GM19193 (cell line): ENCODE results near the gene DCAF5.

Source experiments
- POLR2A ChIP-seq: IDR thresholded peaks from 4 replicates; pipeline ENCODE4 v1.6.1; 2011; ENCODE audit not compliant: insufficient read depth, insufficient read length; ENCODE audit errors: extremely low read depth

Gene DCAF5

DNA sequence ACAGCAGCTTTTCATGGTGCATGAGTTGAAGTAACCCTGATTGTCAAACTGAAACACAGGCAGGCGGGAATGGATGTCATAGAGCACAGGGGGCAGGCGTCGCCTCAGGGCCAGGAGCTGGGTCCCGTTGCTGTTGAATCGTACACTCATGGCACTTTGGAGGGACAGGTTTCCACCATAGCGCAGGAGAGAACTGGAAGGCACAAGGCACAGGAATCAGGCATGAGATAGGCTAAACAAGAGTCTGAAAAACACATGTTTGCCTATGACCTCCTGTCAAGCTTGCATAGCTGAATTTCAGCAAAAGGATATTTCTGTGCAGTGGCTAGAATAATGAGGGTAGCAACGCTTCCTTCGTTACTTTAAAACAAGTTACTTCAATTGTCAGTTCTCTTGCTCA is 61.2 kb downstream of the DCAF5 start:
- TF ChIP-seq POLR2A = no peak

DNA sequence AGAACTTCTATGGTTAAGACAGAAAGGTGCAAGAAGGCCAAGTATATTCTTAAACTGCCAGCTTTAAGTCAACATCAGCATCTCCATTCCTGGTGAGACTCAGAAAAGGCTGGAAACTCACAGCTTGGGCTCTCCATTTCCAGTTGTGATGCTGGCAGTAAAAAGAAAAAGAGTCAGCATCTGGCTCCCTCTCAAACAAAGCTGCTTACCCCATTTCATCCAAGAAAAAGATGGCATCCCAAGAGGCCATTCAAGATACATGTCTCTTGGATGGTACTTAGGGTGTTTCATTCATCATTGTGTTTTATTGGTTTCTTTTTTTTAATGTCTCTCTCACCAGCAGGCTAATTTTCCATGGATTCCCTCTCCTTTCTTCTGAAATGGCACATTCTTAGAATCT is 61.9 kb downstream of the DCAF5 start:
- TF ChIP-seq POLR2A = no peak

DNA sequence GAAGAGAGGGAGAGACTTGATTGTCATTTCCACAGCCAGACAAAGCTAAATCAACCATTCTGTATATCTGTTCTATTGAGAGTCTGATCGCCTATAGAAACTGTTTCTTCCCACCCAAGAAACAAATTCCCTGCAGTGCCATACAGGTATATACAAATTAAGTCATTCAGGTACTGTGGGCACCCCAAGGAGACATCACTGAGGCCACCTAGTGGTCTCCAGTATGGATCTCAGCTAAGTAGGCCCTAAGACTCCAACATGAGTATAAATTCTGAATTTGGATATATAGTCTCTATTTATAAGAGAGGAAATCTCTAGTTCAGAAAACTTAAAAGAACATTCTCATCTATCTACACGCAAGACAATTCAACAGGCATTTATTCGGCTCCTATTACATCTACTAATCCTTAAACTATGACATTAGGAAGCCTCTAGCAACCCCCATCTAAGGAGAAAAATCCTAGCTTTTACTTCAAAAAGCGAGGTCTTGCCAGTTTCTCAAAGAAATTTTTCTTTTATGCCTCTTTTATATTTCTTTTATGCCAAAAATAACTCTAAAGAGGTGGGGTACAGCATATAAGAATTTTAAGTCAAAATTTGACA is 62.6 kb downstream of the DCAF5 start:
- TF ChIP-seq POLR2A = no peak

DNA sequence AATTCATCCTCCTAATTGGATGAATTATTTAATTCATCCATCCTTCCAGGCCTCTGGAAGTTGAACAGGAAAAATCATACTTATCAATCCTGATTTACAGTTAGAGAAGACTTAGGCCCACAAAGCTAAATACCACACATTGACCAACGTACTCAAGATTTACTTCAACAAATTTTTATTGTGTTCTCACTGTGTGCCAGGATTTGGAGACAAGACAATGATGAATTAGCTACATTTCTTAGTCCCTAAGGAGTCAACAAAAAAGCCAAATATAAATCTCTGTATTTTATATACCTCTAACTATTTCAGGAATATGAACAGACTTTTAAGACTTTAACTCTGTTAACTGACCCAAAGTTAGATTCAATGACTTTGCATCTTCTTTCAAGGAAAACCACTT is 63.9 kb downstream of the DCAF5 start:
- no peak for TF ChIP-seq POLR2A

DNA sequence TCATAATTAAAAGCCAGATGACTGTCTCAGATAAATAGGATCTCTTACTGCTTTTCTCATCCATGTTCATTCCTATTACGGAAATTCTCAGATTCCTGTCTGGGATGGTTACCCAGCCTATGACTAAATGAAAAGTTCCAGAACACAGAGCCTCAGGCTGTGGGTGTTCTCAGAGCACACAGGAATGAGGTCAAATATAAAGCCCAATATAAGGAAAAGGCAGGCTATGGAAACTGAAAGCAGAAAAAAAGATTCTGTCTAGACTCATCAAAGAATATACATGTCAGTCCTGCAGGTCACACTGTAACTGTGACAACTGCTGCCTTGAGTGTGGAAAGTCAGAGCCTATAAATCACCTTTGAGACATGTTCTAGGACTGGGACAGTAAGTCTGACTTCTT is 64.3 kb downstream of the DCAF5 start:
- no peak for TF ChIP-seq POLR2A

DNA sequence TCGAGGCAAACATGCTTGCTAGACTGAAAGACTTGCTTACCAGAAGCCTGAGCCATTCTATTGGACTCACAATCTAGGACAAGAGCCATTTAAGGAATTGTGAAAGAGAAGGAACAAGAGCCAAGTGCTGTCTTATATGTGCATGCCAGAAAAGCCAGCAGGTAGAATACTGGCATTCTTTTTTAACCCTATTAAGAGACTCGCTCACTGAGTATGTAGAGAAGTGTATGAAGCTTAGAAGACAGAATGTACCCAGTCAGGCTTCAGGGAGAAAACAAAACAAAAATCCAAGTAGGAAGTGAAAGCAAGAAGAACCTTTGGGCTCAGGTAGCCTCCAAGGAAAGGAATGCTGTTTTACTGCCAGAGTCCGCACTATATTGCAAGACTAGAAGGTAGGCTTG is 65.9 kb downstream of the DCAF5 start:
- no peak for TF ChIP-seq POLR2A

DNA sequence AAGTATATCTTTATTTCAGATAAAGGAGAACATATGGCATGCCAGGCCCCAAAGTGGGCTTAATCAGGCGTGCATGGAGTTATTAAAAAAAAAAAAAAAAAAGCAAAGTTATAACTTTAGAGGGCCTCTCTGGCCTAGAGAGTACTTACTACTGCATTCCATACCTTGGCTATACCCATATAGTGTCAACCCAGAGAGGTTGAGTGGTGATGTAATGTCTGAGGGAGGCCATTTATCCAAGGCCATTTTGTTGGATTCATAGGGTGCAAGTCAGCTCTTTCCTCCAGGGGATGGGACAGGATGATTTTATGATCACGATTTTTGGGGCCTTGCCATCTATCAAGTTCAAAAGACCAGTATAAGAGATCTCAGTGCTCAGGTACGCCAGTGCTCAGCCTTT is 66.4 kb downstream of the DCAF5 start:
- no peak for TF ChIP-seq POLR2A

DNA sequence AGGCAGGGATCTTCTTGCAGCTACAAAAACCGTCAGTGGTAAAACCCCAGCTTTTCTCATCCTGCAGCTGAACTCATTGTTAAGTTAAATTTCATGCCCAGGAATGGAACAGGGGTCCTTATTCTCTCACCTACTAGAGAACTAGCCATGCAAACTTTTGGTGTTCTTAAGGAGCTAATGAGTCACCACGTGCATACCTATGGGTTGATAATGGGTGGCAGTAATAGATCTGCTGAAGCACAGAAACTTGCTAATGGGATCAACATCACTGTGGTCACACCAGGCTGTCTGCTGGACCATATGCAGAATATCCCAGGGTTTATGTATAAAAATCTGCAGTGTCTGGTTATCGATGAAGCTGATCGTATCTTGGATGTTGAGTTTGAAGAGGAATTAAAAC is 68.9 kb downstream of the DCAF5 start:
- no peak for TF ChIP-seq POLR2A

DNA sequence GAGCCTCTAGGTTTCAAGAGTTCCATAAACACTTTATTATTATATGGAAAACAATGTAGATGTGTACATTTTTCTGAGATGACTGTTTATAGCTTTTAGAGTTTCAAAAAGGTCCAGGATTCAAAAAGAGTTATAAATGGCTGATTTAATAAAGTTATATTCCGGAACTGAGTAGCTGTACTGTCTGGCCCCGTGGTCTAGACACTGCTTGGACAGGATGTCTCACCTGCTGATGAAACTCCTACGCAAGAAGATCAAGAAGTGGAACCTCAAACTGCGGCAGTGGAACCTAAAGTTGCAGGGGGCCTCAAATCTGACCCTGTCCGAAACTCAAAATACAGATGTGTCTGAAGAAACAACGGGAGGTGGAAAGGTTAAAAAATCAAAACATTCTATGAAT is 69.7 kb downstream of the DCAF5 start:
- TF ChIP-seq POLR2A = no peak

DNA sequence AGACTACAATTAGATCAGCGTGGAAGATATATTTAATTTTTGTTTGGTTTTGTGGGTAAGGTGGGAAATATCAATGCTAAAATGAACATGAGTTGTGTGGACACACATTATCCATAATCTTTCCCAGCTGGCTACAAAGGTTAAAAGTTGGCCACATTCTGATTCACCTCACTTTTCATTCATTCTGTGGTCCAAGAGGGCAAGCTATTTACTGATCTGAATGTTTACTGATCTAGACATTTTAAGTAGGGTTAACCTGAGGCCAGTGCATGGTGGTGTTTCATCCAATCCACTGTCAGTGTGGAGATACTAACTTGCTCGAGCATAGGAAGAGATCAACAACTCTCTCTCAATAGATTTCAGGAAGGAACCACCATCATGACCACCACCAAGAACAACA is 71.6 kb downstream of the DCAF5 start:
- no peak for TF ChIP-seq POLR2A

DNA sequence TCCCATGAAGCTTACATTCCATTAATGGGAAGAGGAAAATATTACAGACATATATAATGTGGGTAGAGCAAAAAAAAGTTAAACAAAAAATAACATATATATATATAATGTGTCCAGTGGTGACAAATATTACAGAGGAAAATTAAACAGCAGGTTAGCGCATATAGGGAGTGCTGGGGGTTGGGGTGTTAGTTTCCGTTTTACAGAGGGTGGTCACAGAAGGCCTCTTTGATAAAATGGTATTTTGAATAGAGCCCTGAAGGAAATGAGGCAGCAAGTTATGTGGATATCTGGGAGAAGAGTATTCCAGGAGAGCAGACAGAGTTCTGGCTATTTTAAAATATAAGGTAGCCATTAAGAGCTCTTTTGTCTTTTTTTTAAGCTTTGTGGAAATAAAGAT is 73.2 kb downstream of the DCAF5 start:
- no peak for TF ChIP-seq POLR2A

DNA sequence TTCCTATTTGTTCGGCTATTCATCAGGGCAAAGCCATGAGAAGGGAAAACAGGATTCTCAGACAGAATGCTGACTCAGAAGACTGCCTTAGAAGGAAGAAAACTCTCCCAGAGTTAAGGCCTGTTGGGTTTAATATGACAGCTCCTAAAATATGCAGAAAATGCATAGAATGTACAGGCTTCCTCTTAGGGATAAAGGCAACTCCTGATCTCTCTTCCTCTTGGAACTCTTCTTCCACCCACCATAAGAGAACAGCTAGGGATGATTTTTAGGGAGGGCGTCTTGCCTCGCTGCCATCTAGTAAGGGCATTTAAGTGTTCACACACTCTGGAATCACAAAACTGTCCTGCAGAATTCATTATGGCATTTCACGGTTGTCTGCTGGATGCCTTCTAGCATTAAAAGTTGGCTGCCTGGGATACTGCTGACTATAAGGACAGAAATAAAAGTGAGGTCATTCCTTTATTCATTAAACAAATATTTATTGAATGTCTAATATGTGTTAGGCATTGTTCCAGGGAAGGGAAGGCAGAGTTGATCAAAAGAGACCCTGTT is 73.7 kb downstream of the DCAF5 start:
- no peak for TF ChIP-seq POLR2A

DNA sequence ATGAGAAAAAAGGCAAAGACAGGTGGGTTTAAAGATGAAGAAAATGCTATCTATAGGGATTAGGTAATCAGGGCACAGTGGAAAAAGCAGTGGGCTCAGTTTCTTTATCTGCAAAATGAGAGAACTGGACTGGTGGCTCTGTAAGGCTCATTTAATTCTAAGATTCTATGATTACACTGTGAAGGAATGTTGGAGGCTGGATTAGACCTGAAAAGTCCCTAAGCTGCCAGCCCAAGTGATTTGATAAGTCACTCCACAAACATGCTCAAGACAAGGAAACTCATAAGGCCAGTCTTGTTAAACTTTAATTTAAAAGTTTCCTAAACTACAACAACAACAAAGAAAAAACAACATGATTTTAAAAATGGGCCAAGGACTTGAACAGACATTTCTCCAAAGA is 75.1 kb downstream of the DCAF5 start:
- no peak for TF ChIP-seq POLR2A

DNA sequence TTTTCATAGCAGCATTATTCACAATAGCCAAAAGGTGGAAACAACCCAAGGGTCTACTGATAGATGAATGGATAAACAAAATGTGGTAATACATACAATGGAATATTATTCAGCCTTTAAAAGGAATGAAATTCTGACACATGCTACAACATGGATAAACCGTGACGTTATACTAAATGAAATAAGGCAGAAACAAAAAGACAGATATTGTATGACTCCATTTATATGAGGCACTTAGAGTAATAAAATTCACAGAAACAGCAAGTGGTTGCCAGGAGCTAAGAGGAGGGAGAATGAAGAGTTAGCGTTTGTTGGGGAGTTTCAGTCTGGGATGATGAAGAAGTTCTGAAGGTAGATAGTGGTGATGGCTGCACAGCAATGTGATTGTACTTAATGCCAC is 76.6 kb downstream of the DCAF5 start:
- TF ChIP-seq POLR2A = no peak

DNA sequence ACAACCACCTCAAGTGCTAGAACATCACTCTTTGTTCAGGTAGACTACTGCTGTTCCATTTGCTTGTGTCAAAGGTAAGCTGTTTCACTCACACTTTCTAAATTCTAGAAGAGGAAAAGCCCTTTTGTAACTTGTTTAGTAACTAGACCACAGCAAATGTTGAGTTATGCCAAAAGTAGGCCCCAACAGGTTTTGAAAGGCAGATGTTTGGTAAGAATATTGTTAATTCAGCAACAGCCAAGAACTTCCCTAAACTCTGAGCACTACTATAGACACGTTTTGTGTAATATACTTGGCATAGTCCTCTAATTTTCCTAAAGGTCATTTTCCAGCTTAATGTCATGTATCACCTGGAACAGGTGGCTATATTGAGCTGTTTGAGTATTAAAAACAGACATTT is 79.0 kb downstream of the DCAF5 start:
- TF ChIP-seq POLR2A = no peak

DNA sequence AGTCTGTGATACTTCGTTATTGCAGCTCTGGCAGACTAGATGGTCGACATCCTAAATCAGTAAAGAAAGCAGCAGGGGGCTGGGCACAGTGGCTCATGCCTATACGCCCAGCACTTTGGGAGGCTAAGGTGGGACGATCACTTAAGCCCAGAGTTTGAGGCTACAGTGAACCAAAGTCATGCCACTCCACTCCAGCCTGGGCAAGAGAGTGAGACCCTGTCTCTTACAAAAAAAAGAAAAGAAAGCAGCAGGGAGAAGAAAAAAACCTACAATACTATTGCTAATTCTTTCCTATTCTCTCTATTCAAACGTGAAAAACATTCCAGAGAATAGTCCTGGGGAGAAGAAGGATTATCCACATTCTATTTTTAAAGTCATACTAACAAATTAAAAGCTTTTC is 79.5 kb downstream of the DCAF5 start:
- no peak for TF ChIP-seq POLR2A

DNA sequence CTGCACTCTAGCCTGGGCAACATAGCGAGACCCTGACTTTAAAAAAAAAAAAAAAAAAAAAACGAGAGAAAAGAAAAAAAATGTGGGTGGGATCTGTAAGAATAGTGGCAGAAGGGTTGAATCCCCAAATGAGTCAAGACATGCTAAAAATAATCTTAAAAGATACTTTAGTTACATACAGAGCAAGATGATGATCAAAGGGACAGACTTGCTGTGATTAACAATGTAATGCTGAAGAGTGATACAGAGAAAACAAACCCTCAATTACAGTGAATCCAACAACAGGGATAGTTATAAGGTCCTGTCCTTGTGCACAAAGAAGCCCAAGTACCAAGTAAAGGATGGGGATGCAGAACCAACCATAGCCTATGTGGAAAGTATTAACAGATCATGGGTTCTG is 80.3 kb downstream of the DCAF5 start:
- no peak for TF ChIP-seq POLR2A
